CD4-positive, alpha-beta T cell treated with Interleukin-15 for 4 hours (primary cell): ENCODE results near the gene PBX1.

Source experiments
- DNase-seq: peaks from one replicate; pipeline ENCODE4 v3.0.0-alpha.2; 2020; ENCODE audit warnings: low spot score

The PBX1 gene

GRCh38 chr1:164780863-164781262, 221.9 kb downstream of the PBX1 start:
- no peak for DNase-seq

- DNase-seq: no peak
Measured at GRCh38 chr1:164781972-164782371, 223.0 kb downstream of the PBX1 start.

- no peak for DNase-seq
Measured at GRCh38 chr1:164783778-164784555, 225.0 kb downstream of the PBX1 start.

GRCh38 chr1:164784960-164785359, 226.0 kb downstream of the PBX1 start:
- no peak for DNase-seq

- no peak for DNase-seq
Measured at GRCh38 chr1:164785841-164786534, 227.0 kb downstream of the PBX1 start.

GRCh38 chr1:164786980-164787833, 228.2 kb downstream of the PBX1 start:
- DNase-seq: peak; percentile 48

- no peak for DNase-seq
Measured at GRCh38 chr1:164787834-164788231, 228.8 kb downstream of the PBX1 start.

GRCh38 chr1:164790081-164790480, 231.1 kb downstream of the PBX1 start:
- no peak for DNase-seq

GRCh38 chr1:164792410-164793004, 233.5 kb downstream of the PBX1 start:
- DNase-seq: no peak

GRCh38 chr1:164794356-164794755, 235.4 kb downstream of the PBX1 start:
- no peak for DNase-seq

GRCh38 chr1:164796916-164797315, 237.9 kb downstream of the PBX1 start:
- no peak for DNase-seq

GRCh38 chr1:164801246-164801731, 242.3 kb downstream of the PBX1 start:
- DNase-seq: no peak

GRCh38 chr1:164801791-164802502, 243.0 kb downstream of the PBX1 start:
- no peak for DNase-seq

GRCh38 chr1:164802529-164803282, 243.7 kb downstream of the PBX1 start:
- DNase-seq: no peak

GRCh38 chr1:164803366-164803765, 244.4 kb downstream of the PBX1 start:
- DNase-seq: no peak

- no peak for DNase-seq
Measured at GRCh38 chr1:164804366-164804765, 245.4 kb downstream of the PBX1 start.

GRCh38 chr1:164805399-164805798, 246.4 kb downstream of the PBX1 start:
- no peak for DNase-seq

- no peak for DNase-seq
Measured at GRCh38 chr1:164806531-164806930, 247.5 kb downstream of the PBX1 start.

- DNase-seq: no peak
Measured at GRCh38 chr1:164813776-164814175, 254.8 kb downstream of the PBX1 start.

- no peak for DNase-seq
Measured at GRCh38 chr1:164821648-164822047, 262.7 kb downstream of the PBX1 start.
